H9 (cell line): ENCODE measurements around the gene C3. TPM values are rescaled to one million over a fixed set of nuclear protein-coding genes. Genes with fewer than 3 reads are reported as not detected.
"Not testable (repeated sequence)": the region's sequence is repeated elsewhere in the genome, so short reads cannot be mapped to it uniquely, and the experiment has no call there.

Experiments used
- DNase-seq: peaks from one replicate; pipeline ENCODE4 v3.0.0-alpha.2; 2017
- H2AFZ ChIP-seq: one replicate; pipeline ENCODE4 v1.6.1; 2013; ENCODE audit warnings: mild to moderate bottlenecking, low read length, control low read depth, moderate library complexity
- H2AK5ac ChIP-seq: 2 replicates; pipeline ENCODE4 v1.6.1; 2013; ENCODE audit warnings: low read length, control low read depth, mixed read lengths; ENCODE audit not compliant: insufficient read length
- H2BK120ac ChIP-seq: one replicate; pipeline ENCODE4 v1.6.1; 2013; ENCODE audit warnings: low read depth, mild to moderate bottlenecking, low read length, control low read depth, inconsistent platforms; ENCODE audit not compliant: poor library complexity, severe bottlenecking
- H2BK12ac ChIP-seq: 2 replicates; pipeline ENCODE4 v1.6.1; 2013; ENCODE audit warnings: low read length, control low read depth, mixed read lengths, low read depth; ENCODE audit not compliant: insufficient read length
- H2BK15ac ChIP-seq: 2 replicates; pipeline ENCODE4 v1.6.1; 2013; ENCODE audit warnings: low read depth, low read length, control low read depth
- H2BK20ac ChIP-seq: one replicate; pipeline ENCODE4 v1.6.1; 2013; ENCODE audit warnings: low read depth, mild to moderate bottlenecking, low read length, control low read depth, inconsistent platforms; ENCODE audit not compliant: poor library complexity, severe bottlenecking
- H2BK5ac ChIP-seq: 2 replicates; pipeline ENCODE4 v1.6.1; 2013; ENCODE audit warnings: low read length, control low read depth, mixed read lengths; ENCODE audit not compliant: insufficient read length
- H3K14ac ChIP-seq: 2 replicates; pipeline ENCODE4 v1.6.1; 2013; ENCODE audit warnings: low read length, control low read depth; ENCODE audit not compliant: insufficient read depth
- H3K18ac ChIP-seq: 2 replicates; pipeline ENCODE4 v1.6.1; 2013; ENCODE audit warnings: low read depth, mild to moderate bottlenecking, mixed read lengths, low read length, control low read depth; ENCODE audit not compliant: insufficient read length
- H3K23ac ChIP-seq: 2 replicates; pipeline ENCODE4 v1.6.1; 2013; ENCODE audit warnings: low read length, control low read depth, mixed read lengths, low read depth; ENCODE audit not compliant: insufficient read length
- H3K23me2 ChIP-seq: 2 replicates; pipeline ENCODE4 v1.6.1; 2013; ENCODE audit warnings: low read depth, mild to moderate bottlenecking, mixed read lengths, low read length, control low read depth; ENCODE audit not compliant: insufficient read length, poor library complexity, severe bottlenecking
- H3K27ac ChIP-seq: 2 replicates; pipeline ENCODE4 v1.5.1; 2013; ENCODE audit warnings: low read length, control low read depth, mixed read lengths, low read depth; ENCODE audit not compliant: insufficient read length
- H3K27me3 ChIP-seq: 2 replicates; pipeline ENCODE4 v1.6.1; 2013; ENCODE audit warnings: low read length, control low read depth, inconsistent platforms; ENCODE audit not compliant: insufficient read depth
- H3K4ac ChIP-seq: 2 replicates; pipeline ENCODE4 v1.6.1; 2013; ENCODE audit warnings: low read depth, mild to moderate bottlenecking, control low read depth, inconsistent platforms, low read length, moderate library complexity
- H3K4me1 ChIP-seq: 2 replicates; pipeline ENCODE4 v1.6.1; 2013; ENCODE audit warnings: low read length, control low read depth, inconsistent platforms; ENCODE audit not compliant: insufficient read depth
- H3K4me2 ChIP-seq: 2 replicates; pipeline ENCODE4 v1.6.1; 2013; ENCODE audit warnings: low read length, control low read depth, mixed read lengths; ENCODE audit not compliant: insufficient read length, insufficient read depth
- H3K56ac ChIP-seq: 2 replicates; pipeline ENCODE4 v1.6.1; 2013; ENCODE audit warnings: low read depth, mild to moderate bottlenecking, mixed read lengths, low read length, control low read depth; ENCODE audit not compliant: insufficient read length
- H3K79me1 ChIP-seq: 2 replicates; pipeline ENCODE4 v1.6.1; 2013; ENCODE audit warnings: low read depth, mild to moderate bottlenecking, moderate library complexity, low read length, control low read depth, inconsistent platforms; ENCODE audit not compliant: insufficient read depth, poor library complexity, severe bottlenecking
- H3K79me2 ChIP-seq: 2 replicates; pipeline ENCODE4 v1.6.1; 2013; ENCODE audit warnings: low read length, control low read depth, inconsistent platforms; ENCODE audit not compliant: insufficient read depth
- H3K9ac ChIP-seq: 2 replicates; pipeline ENCODE4 v1.6.1; 2013; ENCODE audit warnings: low read length, control low read depth, mixed read lengths; ENCODE audit not compliant: insufficient read length; ENCODE audit errors: extremely low read depth
- H3K9me3 ChIP-seq: one replicate; pipeline ENCODE4 v1.6.1; 2013; ENCODE audit warnings: low read depth, low read length, inconsistent platforms; ENCODE audit not compliant: control insufficient read depth
- H3T11ph ChIP-seq: one replicate; pipeline ENCODE4 v1.6.1; 2013; ENCODE audit warnings: mild to moderate bottlenecking, low read length, control low read depth, inconsistent platforms
- H4K20me1 ChIP-seq: one replicate; pipeline ENCODE4 v1.6.1; 2013; ENCODE audit not compliant: control insufficient read depth, insufficient read length, insufficient read depth
- H4K5ac ChIP-seq: 2 replicates; pipeline ENCODE4 v1.6.1; 2013; ENCODE audit warnings: low read depth, mild to moderate bottlenecking, mixed read lengths, low read length, control low read depth; ENCODE audit not compliant: insufficient read length
- H4K8ac ChIP-seq: replicated peaks from 2 replicates; pipeline ENCODE4 v1.6.1; 2013; ENCODE audit warnings: low read length, control low read depth, mixed read lengths, low read depth; ENCODE audit not compliant: insufficient read length
- H4K91ac ChIP-seq: 2 replicates; pipeline ENCODE4 v1.6.1; 2013; ENCODE audit warnings: low read depth, mild to moderate bottlenecking, moderate library complexity, mixed read lengths, low read length, control low read depth; ENCODE audit not compliant: insufficient read length
- H3K27ac Mint-ChIP-seq, 3 experiments: 2 replicates in 2 of 3; 3 replicates in 1 of 3; pipeline ENCODE4 v1.8.0; 2020 to 2021; ENCODE audit warnings: mixed read lengths in 3 of 3, mild to moderate bottlenecking in 1 of 3, moderate library complexity in 1 of 3
- H3K27me3 Mint-ChIP-seq: 2 replicates; pipeline ENCODE4 v1.8.0; 2021; ENCODE audit warnings: low read depth, mild to moderate bottlenecking, moderate library complexity, mixed read lengths
- H3K36me3 Mint-ChIP-seq, 3 experiments: 2 replicates in 2 of 3; 3 replicates in 1 of 3; pipeline ENCODE4 v1.8.0; 2020 to 2021; ENCODE audit warnings: low read depth in 3 of 3, mixed read lengths in 3 of 3; ENCODE audit not compliant: insufficient read depth in 1 of 3
- H3K4me1 Mint-ChIP-seq, 2 experiments: 2 replicates each; pipeline ENCODE4 v1.8.0; 2020; ENCODE audit warnings: mixed read lengths in 2 of 2
- H3K4me3 Mint-ChIP-seq, 2 experiments: 2 replicates in 1 of 2; 3 replicates in 1 of 2; pipeline ENCODE4 v1.8.0; 2020 to 2021; ENCODE audit warnings: mild to moderate bottlenecking in 2 of 2, mixed read lengths in 2 of 2, moderate library complexity in 1 of 2
- H3K9me3 Mint-ChIP-seq, 2 experiments: 2 replicates in 1 of 2; 3 replicates in 1 of 2; pipeline ENCODE4 v1.8.0; 2020; ENCODE audit warnings: mild to moderate bottlenecking in 2 of 2, mixed read lengths in 2 of 2, moderate library complexity in 1 of 2
- WGBS: extraction: QIAGEN DNeasy Blood & Tissue Kit; methylation state at CpG from one replicate; pipeline ENCODE4 v1.1.7; 2013; ENCODE audit warnings: missing lambda C conversion rate, low lambda C conversion rate, mixed read lengths; ENCODE audit not compliant: insufficient read length; ENCODE audit errors: extremely low coverage; 5-methylcytosine and 5-hydroxymethylcytosine counted together
- total RNA-seq: library from RNA; stranded (reverse); gene quantifications from 2 replicates; pipeline ENCODE4 v1.2.1, GENCODE V29; 2021
- TF ChIP-seq, protein P1 (sequence below): fragments of 200-600 bp; sonication (generic); conservative IDR thresholded peaks from 3 replicates; pipeline ENCODE4 v1.8.0; 2021; ENCODE audit warnings: antibody characterized with exemption, mild to moderate bottlenecking

Gene C3
- total RNA-seq, 1 experiment from 2014 or later: 5.9 TPM

DNA sequence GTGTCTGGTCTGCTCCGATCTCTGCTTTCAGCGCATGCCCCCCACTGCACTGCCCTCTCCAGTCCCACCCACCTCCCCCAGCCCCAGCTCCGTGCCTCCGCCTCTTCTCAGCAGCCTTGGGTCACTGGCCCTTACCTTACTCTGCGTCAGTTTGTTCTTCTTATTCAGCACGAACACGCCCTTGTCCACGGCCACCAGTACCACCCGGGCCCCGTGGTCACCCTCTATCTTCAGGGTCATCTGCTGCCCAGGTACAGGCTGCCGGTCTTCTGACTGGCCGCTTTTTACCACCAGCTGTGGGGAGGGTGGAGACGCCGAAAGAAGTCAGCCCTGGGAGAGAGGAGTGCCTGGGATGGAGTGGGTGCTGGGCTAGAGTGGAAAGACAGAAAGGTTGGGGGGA lies 10.9 kb downstream of the C3 start:
- no peaks in the 10 kb centered on the region for H3K23me2 ChIP-seq
- H2BK12ac ChIP-seq: no peak overlapping the region
- H4K5ac ChIP-seq: no peak overlapping the region
- H3K79me2 ChIP-seq: no peaks in the 10 kb centered on the region
- no peak overlapping the region for H3K27ac ChIP-seq
- peaks cover 51% of the 10 kb centered on the region for H3K27me3 Mint-ChIP-seq
- H4K91ac ChIP-seq: no peak overlapping the region
- peaks cover 3 to 8% of the 10 kb centered on the region in 2 experiments for H3K9me3 Mint-ChIP-seq
- no peaks in the 10 kb centered on the region; the same call in 1 of the 2 replicates for H3K27me3 ChIP-seq
- H3K4me1 Mint-ChIP-seq: peaks cover 14 to 29% of the 10 kb centered on the region in 2 experiments
- TF ChIP-seq, protein P1, sequence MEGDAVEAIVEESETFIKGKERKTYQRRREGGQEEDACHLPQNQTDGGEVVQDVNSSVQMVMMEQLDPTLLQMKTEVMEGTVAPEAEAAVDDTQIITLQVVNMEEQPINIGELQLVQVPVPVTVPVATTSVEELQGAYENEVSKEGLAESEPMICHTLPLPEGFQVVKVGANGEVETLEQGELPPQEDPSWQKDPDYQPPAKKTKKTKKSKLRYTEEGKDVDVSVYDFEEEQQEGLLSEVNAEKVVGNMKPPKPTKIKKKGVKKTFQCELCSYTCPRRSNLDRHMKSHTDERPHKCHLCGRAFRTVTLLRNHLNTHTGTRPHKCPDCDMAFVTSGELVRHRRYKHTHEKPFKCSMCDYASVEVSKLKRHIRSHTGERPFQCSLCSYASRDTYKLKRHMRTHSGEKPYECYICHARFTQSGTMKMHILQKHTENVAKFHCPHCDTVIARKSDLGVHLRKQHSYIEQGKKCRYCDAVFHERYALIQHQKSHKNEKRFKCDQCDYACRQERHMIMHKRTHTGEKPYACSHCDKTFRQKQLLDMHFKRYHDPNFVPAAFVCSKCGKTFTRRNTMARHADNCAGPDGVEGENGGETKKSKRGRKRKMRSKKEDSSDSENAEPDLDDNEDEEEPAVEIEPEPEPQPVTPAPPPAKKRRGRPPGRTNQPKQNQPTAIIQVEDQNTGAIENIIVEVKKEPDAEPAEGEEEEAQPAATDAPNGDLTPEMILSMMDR: no peak
- no peak overlapping the region for H3K56ac ChIP-seq
- DNase-seq: no peak
- no peak overlapping the region for H2BK5ac ChIP-seq
- H3K9ac ChIP-seq: no peak overlapping the region
- peak overlapping the region; percentile 24 to 81; a peak in 4 of 5 replicates for H3K4me3 Mint-ChIP-seq
- H3K14ac ChIP-seq: no peak overlapping the region
- H3K36me3 Mint-ChIP-seq: no peaks in the 10 kb centered on the region; a peak in 1 of 7 replicates
- H3K27ac Mint-ChIP-seq: peak overlapping the region in 1 of 3 experiments; percentile 59; a peak in 1 of 7 replicates
- H2BK120ac ChIP-seq: no peak overlapping the region
- no peak overlapping the region for H3K23ac ChIP-seq
- H3K9me3 ChIP-seq: no peaks in the 10 kb centered on the region
- no peak overlapping the region for H3K18ac ChIP-seq
- H3K4ac ChIP-seq: no peak overlapping the region
- no peak overlapping the region for H2BK15ac ChIP-seq
- H3K4me1 ChIP-seq: no peaks in the 10 kb centered on the region
- WGBS: no CpG with 5 or more reads among the region's 14 CpGs
- H3K4me2 ChIP-seq: no peak overlapping the region
- H3T11ph ChIP-seq: no peak overlapping the region
- no peak overlapping the region for H2AFZ ChIP-seq
- no peaks in the 10 kb centered on the region for H3K79me1 ChIP-seq
- H4K20me1 ChIP-seq: no peaks in the 10 kb centered on the region
- no peak overlapping the region for H2BK20ac ChIP-seq
- H2AK5ac ChIP-seq: no peak overlapping the region
- H4K8ac ChIP-seq: no peak overlapping the region

GRCh38 chr19:6708913-6709312 lies 11.5 kb downstream of the C3 start:
- H3K36me3 Mint-ChIP-seq, H2AFZ ChIP-seq, H3K14ac ChIP-seq, H2BK20ac ChIP-seq, H3K23me2 ChIP-seq, H2BK120ac ChIP-seq, H2BK12ac ChIP-seq, H3K9me3 ChIP-seq, H3K9ac ChIP-seq, H3K56ac ChIP-seq, H3K27ac ChIP-seq, H2AK5ac ChIP-seq, H3K27me3 ChIP-seq, H2BK5ac ChIP-seq, H3K4me1 ChIP-seq, H3K4ac ChIP-seq, H3K79me2 ChIP-seq, H3K27ac Mint-ChIP-seq, H4K91ac ChIP-seq, H3K9me3 Mint-ChIP-seq, DNase-seq, H3K18ac ChIP-seq, H4K8ac ChIP-seq, H3K4me2 ChIP-seq, H2BK15ac ChIP-seq, H3K23ac ChIP-seq, H3K79me1 ChIP-seq, H3T11ph ChIP-seq, H4K5ac ChIP-seq, H4K20me1 ChIP-seq: not testable (repeated sequence)
- peaks cover 49% of the 10 kb centered on the region for H3K27me3 Mint-ChIP-seq
- no CpG with 5 or more reads among the region's 12 CpGs for WGBS
- H3K4me3 Mint-ChIP-seq: peak overlapping the region in 1 of 2 experiments; percentile 81; a peak in 1 of 5 replicates
- peaks cover 14 to 26% of the 10 kb centered on the region in 2 experiments for H3K4me1 Mint-ChIP-seq
